Dermis blood vessel endothelial cell (primary cell): ENCODE measurements around the gene ADGRV1. TPM values are rescaled to one million over a fixed set of nuclear protein-coding genes. Genes with fewer than 3 reads are reported as not detected.
"Not testable (repeated sequence)": the region's sequence is repeated elsewhere in the genome, so short reads cannot be mapped to it uniquely, and the experiment has no call there.

Experiments used
- DNase-seq: peaks from one replicate; pipeline ENCODE4 v3.0.0; 2010
- total RNA-seq: library from RNA; depleted of rRNA; stranded (reverse); fragments of >200 nt; gene quantifications from 2 replicates; pipeline ENCODE4 v1.2.3, GENCODE V29; 2014

ADGRV1 gene
- total RNA-seq, 1 donor from 2014 or later, result under 0.01 TPM

DNA sequence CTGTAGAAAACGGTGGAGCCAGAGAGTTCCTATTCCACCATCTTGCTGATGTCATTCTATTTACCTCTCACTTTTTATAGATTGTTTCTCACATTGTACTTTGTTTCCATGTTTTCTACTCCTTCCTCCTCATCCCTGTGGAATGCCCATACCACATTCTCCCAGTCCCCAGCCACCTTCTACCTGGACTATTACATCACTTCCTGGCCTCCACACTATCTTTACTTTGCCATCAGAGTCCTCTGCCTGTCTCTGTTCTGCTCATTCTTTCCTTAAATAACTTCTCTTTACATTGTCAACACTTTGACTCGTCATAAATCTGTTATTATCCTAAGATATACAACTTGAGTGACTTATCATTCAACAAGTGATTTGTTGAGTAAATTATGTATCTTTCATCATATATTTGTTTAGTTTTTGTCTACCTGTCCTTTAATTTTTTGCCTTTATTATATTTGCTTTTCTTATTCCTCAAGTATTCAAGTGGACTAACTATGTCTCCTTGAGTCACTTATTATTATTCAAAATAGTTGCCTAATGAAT, 182.5 kb downstream of the ADGRV1 start:
- no peak for DNase-seq

- no peak for DNase-seq
Observed at GRCh38 chr5:90746119-90746518, 187.5 kb downstream of the ADGRV1 start.

DNA sequence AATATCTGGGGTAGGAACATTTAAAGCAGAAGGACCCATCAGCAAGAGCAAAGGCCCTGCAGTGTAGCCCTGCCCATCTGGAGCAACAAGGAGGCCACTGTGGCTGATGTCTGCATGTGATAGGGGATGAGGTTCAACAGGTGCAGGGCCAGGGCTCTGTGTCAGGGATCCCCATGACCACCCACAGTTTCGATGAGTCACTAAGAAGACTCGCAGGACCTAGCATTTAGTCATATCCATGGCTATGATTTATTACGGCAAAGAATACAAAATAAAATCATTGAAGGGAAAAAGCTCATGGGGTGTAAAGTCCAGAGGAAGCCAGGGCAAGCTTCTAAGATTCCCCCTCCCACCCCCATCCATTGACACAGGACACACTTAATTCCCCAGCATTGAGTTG, 188.6 kb downstream of the ADGRV1 start:
- no peak for DNase-seq

- DNase-seq, result no peak
Observed at GRCh38 chr5:90747693-90748092, 189.1 kb downstream of the ADGRV1 start.

DNA sequence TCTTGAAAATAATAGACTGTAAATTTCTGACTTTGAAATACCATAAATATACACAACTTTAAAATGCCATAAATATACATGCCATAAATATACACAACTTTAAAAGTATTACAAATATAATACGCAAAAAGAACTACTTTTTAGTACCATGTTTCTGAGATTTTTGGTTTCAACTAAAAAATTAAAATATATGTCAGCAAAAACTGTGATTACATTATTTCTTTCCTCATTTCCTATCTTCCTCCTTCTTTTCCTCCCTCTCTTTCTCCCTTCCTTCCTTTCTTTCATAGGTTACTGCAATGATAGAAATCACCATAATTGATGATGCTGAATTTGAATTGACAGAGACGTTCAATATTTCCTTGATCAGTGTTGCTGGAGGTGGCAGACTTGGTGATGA, 200.5 kb downstream of the ADGRV1 start:
- DNase-seq, result no peak

DNA sequence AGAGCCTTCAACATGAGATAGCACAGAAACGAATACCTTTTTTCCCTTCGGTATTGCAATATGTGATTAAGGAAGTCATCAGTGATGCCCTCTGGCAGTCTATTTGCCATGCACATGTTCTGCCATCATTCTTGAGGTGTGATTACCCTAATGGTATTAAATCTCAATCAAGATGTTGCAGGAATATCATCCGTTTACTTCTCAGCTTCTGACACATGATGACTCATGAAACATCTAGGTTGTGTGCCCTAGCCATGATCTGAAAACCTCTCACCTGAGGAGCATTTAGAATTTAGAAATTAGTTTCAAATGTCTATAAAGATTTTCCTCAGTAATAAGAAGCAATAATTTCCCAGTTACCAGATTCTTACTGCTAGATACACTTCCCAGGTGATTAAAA, 209.1 kb downstream of the ADGRV1 start:
- no peak for DNase-seq

DNA sequence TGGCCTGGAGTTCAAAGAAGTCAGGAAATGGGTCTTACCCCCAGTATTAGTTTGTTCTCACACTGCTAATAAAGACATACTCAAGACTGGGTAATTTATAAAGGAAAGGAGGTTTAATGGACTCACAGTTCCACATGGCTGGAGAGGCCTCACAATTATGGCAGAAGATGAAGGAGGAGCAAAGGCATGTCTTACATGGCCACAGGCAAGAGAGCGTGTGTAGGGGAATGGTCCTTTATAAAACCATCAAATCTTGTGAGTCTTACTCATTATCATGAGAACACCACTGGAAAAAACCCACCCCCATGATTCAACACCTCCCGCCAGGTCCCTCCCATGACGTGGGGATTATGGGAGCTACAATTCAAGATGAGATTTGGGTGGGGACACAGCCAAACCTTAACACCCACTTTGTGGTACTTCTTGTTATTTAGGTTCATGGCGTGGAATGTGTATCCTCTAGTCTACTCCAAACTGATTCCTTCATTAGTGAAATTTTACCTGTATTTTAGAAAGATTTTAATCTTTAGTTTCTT, 211.5 kb downstream of the ADGRV1 start:
- not testable (repeated sequence) for DNase-seq

- DNase-seq, result no peak
Observed at GRCh38 chr5:90777959-90778358, 219.4 kb downstream of the ADGRV1 start.

DNA sequence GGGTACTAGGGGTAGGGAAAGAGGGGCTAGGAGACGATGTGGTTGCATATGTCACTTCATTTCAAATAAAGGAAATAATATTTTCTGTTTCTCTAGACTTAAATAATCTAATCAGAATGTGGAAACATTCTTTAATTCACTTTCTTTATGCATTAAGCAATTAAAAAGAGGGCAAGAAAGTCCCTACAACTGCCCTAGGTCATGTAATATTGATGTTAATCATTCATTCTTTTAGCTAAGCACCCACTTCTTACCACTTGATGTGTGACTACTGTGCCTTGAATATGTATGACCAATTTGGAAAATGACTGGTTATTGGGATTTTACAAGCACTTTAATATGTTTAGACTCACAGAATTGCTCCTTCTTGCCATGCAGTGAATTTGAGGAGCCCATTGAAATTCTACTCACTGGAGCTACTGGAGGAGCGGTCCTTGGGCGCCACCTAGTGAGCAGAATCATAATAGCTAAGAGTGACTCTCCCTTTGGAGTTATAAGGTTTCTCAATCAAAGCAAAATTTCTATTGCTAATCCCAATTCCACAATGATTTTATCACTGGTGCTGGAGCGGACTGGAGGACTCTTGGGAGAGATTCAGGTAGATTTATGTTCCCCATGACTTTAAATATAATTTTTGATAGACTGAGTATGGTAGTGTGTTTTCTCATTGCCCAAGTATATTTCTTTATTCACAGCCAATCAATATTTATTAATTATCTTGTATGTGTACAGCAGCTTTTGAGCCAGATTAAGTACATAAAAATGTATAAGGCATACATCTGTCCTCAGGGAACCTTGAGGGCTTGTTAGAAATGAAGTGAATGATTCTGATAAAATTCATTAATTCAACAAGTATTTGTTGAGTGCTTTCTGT, 225.1 kb downstream of the ADGRV1 start:
- peak; percentile 78 for DNase-seq

DNA sequence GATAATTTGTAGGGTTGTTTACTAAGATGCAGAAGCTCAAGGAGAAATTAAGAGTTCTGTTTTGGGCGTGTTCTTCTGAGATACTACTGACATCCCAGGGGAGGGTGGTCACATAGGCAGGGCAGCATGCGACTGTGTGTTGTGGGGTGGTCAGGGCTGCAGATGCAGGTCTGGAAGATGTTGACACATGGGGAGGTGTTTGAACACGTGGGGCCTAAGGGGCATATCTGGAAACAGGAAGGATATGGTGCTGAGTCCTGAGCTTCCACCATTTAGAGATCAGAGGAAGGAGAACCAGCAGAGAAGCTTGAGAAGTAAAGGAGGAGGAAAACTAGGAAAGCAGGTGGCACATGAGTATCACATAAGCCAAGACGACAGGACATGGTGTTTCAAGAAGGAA, 228.2 kb downstream of the ADGRV1 start:
- no peak for DNase-seq

- no peak for DNase-seq
Observed at GRCh38 chr5:90792725-90793124, 234.1 kb downstream of the ADGRV1 start.

GRCh38 chr5:90793183-90793582, 234.6 kb downstream of the ADGRV1 start:
- DNase-seq, result no peak

GRCh38 chr5:90796919-90797318, 238.3 kb downstream of the ADGRV1 start:
- DNase-seq, result not testable (repeated sequence)

DNA sequence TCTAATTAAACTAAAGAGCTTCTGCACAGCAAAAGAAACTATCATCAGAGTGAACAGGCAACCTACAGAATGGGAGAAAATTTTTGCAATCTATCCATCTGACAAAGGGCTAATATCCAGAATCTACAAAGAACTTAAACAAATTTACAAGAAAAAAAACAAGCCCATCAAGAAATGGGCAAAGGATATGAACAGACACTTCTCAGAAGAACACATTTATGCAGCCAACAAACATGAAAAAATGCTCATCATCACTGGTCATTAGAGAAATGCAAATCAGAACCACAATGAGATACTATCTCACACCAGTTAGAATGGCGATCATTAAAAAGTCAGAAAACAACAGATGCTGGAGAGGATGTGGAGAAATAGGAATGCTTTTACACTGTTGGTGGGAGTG, 241.5 kb downstream of the ADGRV1 start:
- DNase-seq, result not testable (repeated sequence)

DNA sequence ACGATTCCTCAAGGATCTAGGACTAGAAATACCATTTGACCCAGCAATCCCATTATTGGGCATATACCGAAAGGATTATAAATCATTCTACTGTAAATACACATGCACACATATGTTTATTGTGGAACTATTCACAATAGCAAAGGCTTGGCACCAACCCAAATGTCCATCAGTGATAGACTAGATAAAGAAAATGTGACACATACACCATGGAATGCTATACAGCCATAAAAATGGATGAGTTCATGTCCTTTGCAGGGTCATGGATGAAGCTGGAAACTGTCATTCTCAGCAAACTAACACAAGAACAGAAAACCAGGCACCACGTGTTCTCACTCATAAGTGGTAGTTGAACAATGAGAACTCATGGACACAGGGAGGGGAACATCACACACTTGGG, 241.9 kb downstream of the ADGRV1 start:
- DNase-seq, result not testable (repeated sequence)

DNA sequence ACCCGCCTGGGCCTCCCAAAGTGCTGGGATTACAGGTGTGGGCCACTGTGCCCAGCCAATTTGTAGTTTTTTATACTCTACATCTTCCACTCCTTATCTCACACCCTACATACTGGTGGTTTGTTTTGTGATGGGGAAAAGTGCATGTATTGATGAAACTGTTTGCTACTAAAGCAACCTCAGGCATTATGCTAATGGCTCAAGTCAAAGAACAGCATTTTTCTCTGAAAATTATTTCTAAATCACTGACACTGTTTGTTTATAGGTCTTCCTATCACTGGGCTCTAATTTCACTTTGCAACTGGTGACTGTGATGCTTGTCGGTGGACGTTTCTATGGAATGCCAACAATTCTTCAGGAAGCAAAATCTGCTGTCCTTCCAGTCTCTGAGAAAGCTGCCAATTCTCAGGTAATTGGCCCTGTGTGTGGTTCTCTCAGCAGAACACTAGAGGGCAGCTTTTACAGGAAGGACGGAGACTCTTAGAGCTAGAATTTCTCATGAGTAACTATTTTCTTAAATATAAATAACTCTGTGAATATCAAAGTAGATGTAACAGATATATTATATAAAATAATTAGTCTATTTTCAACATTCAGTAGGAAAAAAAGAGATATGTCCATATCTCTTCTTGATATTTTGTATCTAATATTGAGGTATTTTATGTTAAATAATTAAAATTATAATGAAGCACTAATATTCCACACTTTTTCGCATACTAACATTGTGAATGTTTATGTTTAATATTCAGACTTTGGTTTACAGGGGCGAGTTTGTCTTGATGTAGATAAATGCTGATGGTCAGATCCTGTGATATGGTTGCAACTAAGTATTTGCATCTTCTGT, 244.1 kb downstream of the ADGRV1 start:
- peak; percentile 62 for DNase-seq

- DNase-seq, result no peak
Observed at GRCh38 chr5:90803381-90803780, 244.8 kb downstream of the ADGRV1 start.

DNA sequence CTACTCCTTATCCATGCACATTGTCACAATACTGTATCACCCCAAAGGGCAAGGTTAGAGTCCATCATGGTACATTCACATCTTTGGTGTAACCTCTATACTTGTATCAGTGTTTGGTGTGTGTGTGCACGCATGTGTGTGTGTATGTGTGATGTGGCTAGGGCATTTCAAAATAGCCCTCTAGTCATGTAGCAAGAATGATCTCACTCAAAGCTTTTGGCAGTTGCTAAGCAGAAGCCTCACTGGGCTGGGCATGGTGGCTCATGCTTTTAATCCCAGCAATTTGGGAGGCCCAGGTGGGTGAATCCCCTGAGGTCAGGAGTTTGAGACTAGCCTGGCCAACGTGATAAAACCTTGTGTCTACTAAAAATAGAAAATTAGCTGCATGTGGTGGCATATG, 245.3 kb downstream of the ADGRV1 start:
- no peak for DNase-seq

DNA sequence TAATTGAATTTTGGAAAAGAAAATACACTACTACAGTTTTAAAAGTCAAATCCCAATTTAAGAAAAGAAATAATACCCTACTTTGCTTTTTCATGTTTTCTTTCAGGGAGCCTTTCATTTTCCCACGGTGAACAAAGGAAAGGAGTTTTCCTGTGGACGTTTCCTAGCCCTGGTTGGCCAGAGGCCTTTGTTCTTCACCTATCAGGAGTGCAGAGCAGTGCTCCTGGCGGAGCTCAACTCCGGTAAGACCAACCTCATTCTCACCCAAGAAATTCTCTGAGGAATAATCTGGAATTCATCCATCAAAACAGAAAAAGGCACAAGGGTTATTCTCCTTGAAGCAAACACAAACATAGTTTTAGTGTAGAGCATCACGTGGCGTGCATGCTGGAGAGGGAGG, 248.9 kb downstream of the ADGRV1 start:
- DNase-seq, result peak; percentile 8

- DNase-seq, result peak; percentile 28
Observed at GRCh38 chr5:90809311-90810056, 250.9 kb downstream of the ADGRV1 start.

GRCh38 chr5:90810211-90810610, 251.6 kb downstream of the ADGRV1 start:
- DNase-seq, result no peak

- no peak for DNase-seq
Observed at GRCh38 chr5:90813392-90813791, 254.8 kb downstream of the ADGRV1 start.
